HG03558 (cell line): Measurements from ENCODE around the gene RSU1.
"Not testable (repeated sequence)": the region's sequence is repeated elsewhere in the genome, so short reads cannot be mapped to it uniquely, and the experiment has no call there.

Experiments used
- ATAC-seq: cut with Tn5 transposase; IDR thresholded peaks from one replicate; pipeline ENCODE4 v1.9.1; 2021; ENCODE audit warnings: moderate number of reproducible peaks; ENCODE audit not compliant: unreplicated experiment; ENCODE audit errors: extremely low read depth

Gene RSU1

GRCh38 chr10:16817125-16818019, at the start of gene RSU1:
TSS of gene RSU1 (minus strand) at chr10:16817424. CDS start at chr10:16817081, 343 bp downstream.
- ATAC-seq = peak; percentile 96

GRCh38 chr10:16866541-16867275, 49.5 kb upstream of the RSU1 start:
- ATAC-seq = no peak

GRCh38 chr10:16865766-16866165, 48.5 kb upstream of the RSU1 start:
- no peak for ATAC-seq

- ATAC-seq = no peak
Observed at GRCh38 chr10:16863766-16864165, 46.5 kb upstream of the RSU1 start.

GRCh38 chr10:16857419-16857818, 40.2 kb upstream of the RSU1 start:
- no peak for ATAC-seq

- no peak for ATAC-seq
Observed at GRCh38 chr10:16856567-16856966, 39.3 kb upstream of the RSU1 start.

- ATAC-seq = no peak
Observed at GRCh38 chr10:16856092-16856491, 38.9 kb upstream of the RSU1 start.

GRCh38 chr10:16854623-16855022, 37.4 kb upstream of the RSU1 start:
- no peak for ATAC-seq

- ATAC-seq = no peak
Observed at GRCh38 chr10:16853809-16854208, 36.6 kb upstream of the RSU1 start.

- ATAC-seq = no peak
Observed at GRCh38 chr10:16853201-16853600, 36.0 kb upstream of the RSU1 start.

- no peak for ATAC-seq
Observed at GRCh38 chr10:16852624-16853023, 35.4 kb upstream of the RSU1 start.

- ATAC-seq = no peak
Observed at GRCh38 chr10:16848562-16849154, 31.4 kb upstream of the RSU1 start.

GRCh38 chr10:16847644-16848043, 30.4 kb upstream of the RSU1 start:
- no peak for ATAC-seq

- ATAC-seq = no peak
Observed at GRCh38 chr10:16845248-16845647, 28.0 kb upstream of the RSU1 start.

GRCh38 chr10:16843252-16843870, 26.1 kb upstream of the RSU1 start:
- ATAC-seq = peak; percentile 68

- no peak for ATAC-seq
Observed at GRCh38 chr10:16835228-16835627, 18.0 kb upstream of the RSU1 start.

GRCh38 chr10:16832351-16833080, 15.3 kb upstream of the RSU1 start:
- no peak for ATAC-seq

GRCh38 chr10:16828701-16829175, 11.5 kb upstream of the RSU1 start:
- no peak for ATAC-seq

GRCh38 chr10:16828114-16828568, 10.9 kb upstream of the RSU1 start:
- no peak for ATAC-seq

- ATAC-seq = not testable (repeated sequence)
Observed at GRCh38 chr10:16827474-16827873, 10.2 kb upstream of the RSU1 start.
